Suprapubic skin (tissue), 4 donors: ENCODE measurements around the gene VAMP2. TPM values are rescaled to one million over a fixed set of nuclear protein-coding genes. Genes with fewer than 3 reads are reported as not detected.
A peak's percentile ranks its signal among the peaks of the same experiment; 100 is the strongest.

ENCODE experiments used
- DNase-seq, 2 donors: peaks; one replicate each; pipeline ENCODE4 v3.0.0-alpha.2; 2019; ENCODE audit warnings: low spot score in 2 of 2
- H3K27ac ChIP-seq: fragments of 200-600 bp; sonication (generic); one replicate; pipeline ENCODE4 v1.5.1; 2019
- H3K27me3 ChIP-seq: fragments of 200-600 bp; sonication (generic); one replicate; pipeline ENCODE4 v1.5.1; 2019
- H3K36me3 ChIP-seq: fragments of 200-600 bp; sonication (generic); one replicate; pipeline ENCODE4 v1.5.1; 2019
- H3K4me1 ChIP-seq: fragments of 200-600 bp; sonication (generic); one replicate; pipeline ENCODE4 v1.5.1; 2019
- H3K4me3 ChIP-seq: fragments of 200-600 bp; sonication (generic); one replicate; pipeline ENCODE4 v1.5.1; 2019; ENCODE audit warnings: mild to moderate bottlenecking
- H3K9me3 ChIP-seq: fragments of 200-600 bp; sonication (generic); one replicate; pipeline ENCODE4 v1.5.1; 2019
- EP300 ChIP-seq: sonication (generic); formaldehyde crosslinking; IDR thresholded peaks from one replicate; pipeline ENCODE4 v1.6.1; 2017; ENCODE audit warnings: antibody characterized with exemption
- POLR2A ChIP-seq, 2 donors: fragments of 450-650 bp; IDR thresholded peaks; one replicate each; pipeline ENCODE4 v1.6.1; 2017; ENCODE audit warnings: antibody characterized with exemption in 2 of 2, mild to moderate bottlenecking in 2 of 2, moderate library complexity in 2 of 2
- POLR2AphosphoS5 ChIP-seq, 3 donors: sonication (generic); formaldehyde crosslinking; IDR thresholded peaks; one replicate each; pipeline ENCODE4 v1.6.1; 2017; ENCODE audit warnings: antibody characterized with exemption in 3 of 3
- WGBS: methylation state at CpG from one replicate; pipeline ENCODE4 v1.1.5; 2018; 5-methylcytosine and 5-hydroxymethylcytosine counted together
- total RNA-seq, 4 donors: library from RNA; depleted of rRNA; stranded (reverse); fragments of >200 nt; gene quantifications; one replicate each; pipeline ENCODE4 v1.1.0, GENCODE V29; 2016
- TF ChIP-seq, protein P1 (sequence below), 2 donors: fragments of 200-600 bp in 1 of 2; fragments of 450-650 bp in 1 of 2; sonication (generic) in 1 of 2; IDR thresholded peaks; one replicate each; pipeline ENCODE4 v1.5.1; 2016 to 2019; ENCODE audit warnings: antibody characterized with exemption in 2 of 2, mild to moderate bottlenecking in 1 of 2, moderate library complexity in 1 of 2

Gene VAMP2
- total RNA-seq, 4 donors from 2014 or later: 41.2 to 64.3 (median 52.8) TPM

DNA sequence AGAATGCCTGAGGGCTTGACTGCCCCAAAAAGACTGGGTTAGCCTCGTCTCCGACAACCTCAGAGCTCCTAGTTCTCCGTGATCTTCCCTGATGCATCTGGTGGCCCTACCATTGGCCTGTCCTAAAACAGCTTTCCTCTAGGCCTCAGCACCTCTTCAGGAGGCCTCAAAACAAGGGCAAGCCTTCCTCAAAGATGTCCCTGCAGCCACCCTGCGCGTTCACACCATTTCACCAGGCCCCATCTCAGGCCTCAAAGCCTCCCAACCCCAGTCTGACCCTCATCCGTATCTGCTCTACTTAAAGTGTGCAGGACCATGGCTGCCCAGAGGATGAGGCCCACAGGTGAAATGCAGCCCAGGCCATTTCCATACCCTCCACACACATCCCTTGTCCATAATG, 51.8 kb downstream of the VAMP2 start:
- Histone ChIP-seq H3K27me3 (peaks cover 58% of the 10 kb centered on the region), H3K4me1 (peaks cover 17% of the 10 kb centered on the region), H3K27ac (no peak overlapping the region), H3K4me3 (no peak overlapping the region), H3K36me3 (no peaks in the 10 kb centered on the region), H3K9me3 (no peaks in the 10 kb centered on the region)
- TF ChIP-seq EP300 (no peak), POLR2A (IDR thresholded peaks at IDR 0.05) (no peak), POLR2AphosphoS5 (IDR thresholded peaks at IDR 0.05) (no peak)
- TF ChIP-seq, protein P1, sequence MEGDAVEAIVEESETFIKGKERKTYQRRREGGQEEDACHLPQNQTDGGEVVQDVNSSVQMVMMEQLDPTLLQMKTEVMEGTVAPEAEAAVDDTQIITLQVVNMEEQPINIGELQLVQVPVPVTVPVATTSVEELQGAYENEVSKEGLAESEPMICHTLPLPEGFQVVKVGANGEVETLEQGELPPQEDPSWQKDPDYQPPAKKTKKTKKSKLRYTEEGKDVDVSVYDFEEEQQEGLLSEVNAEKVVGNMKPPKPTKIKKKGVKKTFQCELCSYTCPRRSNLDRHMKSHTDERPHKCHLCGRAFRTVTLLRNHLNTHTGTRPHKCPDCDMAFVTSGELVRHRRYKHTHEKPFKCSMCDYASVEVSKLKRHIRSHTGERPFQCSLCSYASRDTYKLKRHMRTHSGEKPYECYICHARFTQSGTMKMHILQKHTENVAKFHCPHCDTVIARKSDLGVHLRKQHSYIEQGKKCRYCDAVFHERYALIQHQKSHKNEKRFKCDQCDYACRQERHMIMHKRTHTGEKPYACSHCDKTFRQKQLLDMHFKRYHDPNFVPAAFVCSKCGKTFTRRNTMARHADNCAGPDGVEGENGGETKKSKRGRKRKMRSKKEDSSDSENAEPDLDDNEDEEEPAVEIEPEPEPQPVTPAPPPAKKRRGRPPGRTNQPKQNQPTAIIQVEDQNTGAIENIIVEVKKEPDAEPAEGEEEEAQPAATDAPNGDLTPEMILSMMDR (IDR thresholded peaks at IDR 0.05): no peak
- DNase-seq: no peak
- WGBS: 95% methylated on average over 6 of the region's 6 CpGs

DNA sequence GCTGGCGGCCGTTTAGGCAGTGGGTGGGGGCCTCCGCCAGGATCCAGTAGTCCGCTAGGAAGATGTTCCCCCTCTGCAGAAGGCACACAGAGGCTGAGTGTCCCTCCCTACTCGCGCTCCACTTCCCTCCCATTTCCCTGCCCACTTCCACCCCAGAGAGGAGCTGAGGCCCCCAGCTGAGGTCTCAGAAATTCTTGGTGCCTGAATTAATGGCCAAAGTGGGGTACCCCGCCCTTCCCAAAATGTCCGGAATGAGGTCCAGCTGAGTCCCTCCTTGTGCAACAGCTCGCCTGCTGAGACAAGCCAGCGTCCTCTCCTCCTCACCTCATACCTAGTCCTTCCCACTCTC, 52.3 kb downstream of the VAMP2 start:
- TF ChIP-seq POLR2A (IDR thresholded peaks at IDR 0.05) (no peak), EP300 (no peak), POLR2AphosphoS5 (IDR thresholded peaks at IDR 0.05) (no peak)
- TF ChIP-seq, protein P1 (IDR thresholded peaks at IDR 0.05): no peak
- peaks cover 58% of the 10 kb centered on the region for H3K27me3 ChIP-seq
- 38% methylated on average over 6 of the region's 10 CpGs for WGBS
- no peaks in the 10 kb centered on the region for H3K9me3 ChIP-seq
- DNase-seq: no peak
- H3K27ac ChIP-seq: no peak overlapping the region
- peak overlapping the region; percentile 44 for H3K4me3 ChIP-seq
- peaks cover 18% of the 10 kb centered on the region for H3K4me1 ChIP-seq
- no peaks in the 10 kb centered on the region for H3K36me3 ChIP-seq

DNA sequence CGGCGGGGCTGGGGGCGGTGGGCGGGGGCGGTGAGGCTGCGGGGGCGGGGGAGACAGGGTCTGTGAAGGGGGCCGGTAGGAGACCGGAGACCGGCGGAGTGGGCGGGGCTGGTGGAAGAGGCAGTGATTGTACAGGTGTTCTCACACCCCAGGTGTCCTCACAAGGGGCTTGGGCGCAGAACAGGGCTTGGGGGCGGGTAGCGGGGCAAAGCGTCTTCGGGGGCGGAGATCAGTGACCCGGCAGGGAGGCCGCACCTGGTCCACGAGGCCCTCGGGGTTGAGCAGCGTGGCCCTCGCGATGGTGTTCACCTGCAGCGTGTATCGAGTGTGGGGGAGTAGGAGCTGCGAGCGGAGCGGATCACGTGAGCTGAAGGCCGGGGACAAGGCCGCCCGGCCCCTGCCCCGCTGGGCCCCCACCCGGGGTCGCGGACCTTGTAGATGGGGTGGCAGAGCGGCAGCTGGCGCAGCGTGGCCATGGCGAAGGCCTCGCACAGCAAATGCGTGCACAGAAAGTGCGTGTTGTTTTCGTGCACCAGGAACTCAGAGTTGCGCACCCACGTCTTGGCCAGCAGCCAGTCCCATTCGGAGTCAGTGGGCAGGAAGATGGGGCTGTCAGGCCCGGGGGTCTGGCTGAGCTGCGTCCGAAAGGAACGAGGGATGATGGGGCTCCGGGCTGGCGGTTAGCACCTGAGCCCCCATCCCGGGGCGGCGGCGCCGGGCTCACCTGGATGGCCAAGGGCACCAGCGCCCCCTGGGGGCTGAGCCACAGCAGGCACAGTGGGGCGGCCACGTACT, 52.9 kb downstream of the VAMP2 start:
- Histone ChIP-seq H3K9me3 (no peaks in the 10 kb centered on the region), H3K27ac (no peak overlapping the region), H3K27me3 (peaks cover 58% of the 10 kb centered on the region), H3K4me3 (peak overlapping the region; percentile 44), H3K36me3 (no peaks in the 10 kb centered on the region), H3K4me1 (peaks cover 18% of the 10 kb centered on the region)
- WGBS: 44% methylated on average over 11 of the region's 63 CpGs
- no peak for DNase-seq
- TF ChIP-seq EP300: no peak
- TF ChIP-seq, protein P1 (IDR thresholded peaks at IDR 0.05): peak; percentile 61 to 95

Other genes with a start within 250 kb of the VAMP2 start
- 10 to 100 TPM; 51.1 to 66.3 (median 57.3) TPM for gene RNF227, start 246.7 kb downstream of the VAMP2 start, total RNA-seq
- gene KCNAB3, start 233.1 kb downstream of the VAMP2 start, total RNA-seq: 1 to 10 TPM in 3 of 4 donors, not detected in 1; 1.9 to 7.5 (median 2.4) TPM
- gene TRAPPC1, start 231.0 kb downstream of the VAMP2 start, total RNA-seq: 10 to 100 TPM; 39.4 to 64.1 (median 46.2) TPM
- gene CNTROB, start 230.7 kb downstream of the VAMP2 start, total RNA-seq: 10 to 100 TPM; 23.7 to 57.0 (median 30.8) TPM
- not detected for gene GUCY2D, start 160.3 kb downstream of the VAMP2 start, total RNA-seq
- gene ALOX15B, start 123.9 kb downstream of the VAMP2 start, total RNA-seq: 100 to 1,000 TPM in 1 of 4 donors, 10 to 100 TPM in 3; 44.8 to 156 (median 78.1) TPM
- gene ALOX12B, start 75.2 kb downstream of the VAMP2 start, total RNA-seq: 100 to 1,000 TPM in 3 of 4 donors, 10 to 100 TPM in 1; 91.4 to 150 (median 119) TPM
- gene ALOXE3, start 44.4 kb downstream of the VAMP2 start, total RNA-seq: 10 to 100 TPM; 44.5 to 95.3 (median 69.9) TPM
- gene HES7, start 38.8 kb downstream of the VAMP2 start, total RNA-seq: not detected
- 100 to 1,000 TPM; 272 to 655 (median 330) TPM for gene PER1, start 10.5 kb downstream of the VAMP2 start, total RNA-seq
- 10 to 100 TPM; 13.7 to 21.4 (median 19.4) TPM for gene TMEM107, start 13.4 kb upstream of the VAMP2 start, total RNA-seq
- gene BORCS6, start 27.2 kb upstream of the VAMP2 start, total RNA-seq: 10 to 100 TPM in 2 of 4 donors, 1 to 10 TPM in 2; 8.1 to 10.6 (median 9.9) TPM
- gene AURKB, start 47.6 kb upstream of the VAMP2 start, total RNA-seq: 10 to 100 TPM in 2 of 4 donors, 1 to 10 TPM in 2; 3.7 to 18.2 (median 9.5) TPM
- 10 to 100 TPM; 16.8 to 58.1 (median 22.3) TPM for gene CTC1, start 85.1 kb upstream of the VAMP2 start, total RNA-seq
- 10 to 100 TPM; 13.0 to 35.1 (median 16.7) TPM for gene PFAS, start 86.3 kb upstream of the VAMP2 start, total RNA-seq
- 10 to 100 TPM; 12.6 to 16.3 (median 13.7) TPM for gene RANGRF, start 125.7 kb upstream of the VAMP2 start, total RNA-seq
- gene SLC25A35, start 132.5 kb upstream of the VAMP2 start, total RNA-seq: 1 to 10 TPM in 3 of 4 donors, under 1 TPM in 1; 0.80 to 2.4 (median 1.5) TPM
- gene ARHGEF15, start 147.3 kb upstream of the VAMP2 start, total RNA-seq: 10 to 100 TPM in 2 of 4 donors, 1 to 10 TPM in 2; 2.3 to 22.2 (median 11.0) TPM
- gene ODF4, start 176.9 kb upstream of the VAMP2 start, total RNA-seq: not detected
- 1,000 to 10,000 TPM; 2,419 to 4,673 (median 3,203) TPM for gene RPL26, start 220.2 kb upstream of the VAMP2 start, total RNA-seq
- gene RNF222, start 234.9 kb upstream of the VAMP2 start, total RNA-seq: 10 to 100 TPM in 2 of 4 donors, 1 to 10 TPM in 2; 4.1 to 17.5 (median 8.2) TPM